Stimulated activated memory B cell treated with anti-CD40 and anti-IgM and Interleukin-4, amounts not matched to agents 10 μg/mL and 1 μg/mL and 100 μg/mL, for 72 hours (primary cell): Measurements from ENCODE around the gene WWC1.
"Not testable (repeated sequence)": the region's sequence is repeated elsewhere in the genome, so short reads cannot be mapped to it uniquely, and the experiment has no call there.

Source experiments
- ATAC-seq: fragments of 150-1000 bp; cut with Tn5 transposase; 2 replicates; pipeline ENCODE4 v1.10.0; 2021
- H3K27ac Mint-ChIP-seq: one replicate; pipeline ENCODE4 v1.8.0; 2022; ENCODE audit warnings: mild to moderate bottlenecking, mixed read lengths
- H3K27me3 Mint-ChIP-seq: one replicate; pipeline ENCODE4 v1.8.0; 2022; ENCODE audit warnings: mixed read lengths
- H3K36me3 Mint-ChIP-seq: one replicate; pipeline ENCODE4 v1.8.0; 2022; ENCODE audit warnings: mixed read lengths
- H3K4me1 Mint-ChIP-seq: one replicate; pipeline ENCODE4 v1.8.0; 2022; ENCODE audit warnings: mixed read lengths
- H3K4me3 Mint-ChIP-seq: one replicate; pipeline ENCODE4 v1.8.0; 2022; ENCODE audit warnings: mild to moderate bottlenecking, moderate library complexity, mixed read lengths
- H3K9me3 Mint-ChIP-seq: one replicate; pipeline ENCODE4 v1.8.0; 2022; ENCODE audit warnings: mixed read lengths

WWC1 gene

GRCh38 chr5:168327994-168328393, 36.5 kb downstream of the WWC1 start:
- Mint-ChIP-seq H3K27me3 (peaks cover 15% of the 10 kb centered on the region), H3K9me3 (no peaks in the 10 kb centered on the region), H3K27ac (no peak overlapping the region), H3K4me1 (peaks cover 7% of the 10 kb centered on the region), H3K36me3 (no peaks in the 10 kb centered on the region), H3K4me3 (no peak overlapping the region)
- no peak for ATAC-seq

GRCh38 chr5:168328814-168329213, 37.4 kb downstream of the WWC1 start:
- Mint-ChIP-seq H3K4me3 (no peak overlapping the region), H3K4me1 (peaks cover 7% of the 10 kb centered on the region), H3K27me3 (peaks cover 15% of the 10 kb centered on the region), H3K36me3 (no peaks in the 10 kb centered on the region), H3K9me3 (no peaks in the 10 kb centered on the region), H3K27ac (no peak overlapping the region)
- peak; percentile 32 for ATAC-seq

- H3K4me3 Mint-ChIP-seq, result no peak overlapping the region
- no peak for ATAC-seq
- H3K9me3 Mint-ChIP-seq, result no peaks in the 10 kb centered on the region
- peaks cover 15% of the 10 kb centered on the region for H3K27me3 Mint-ChIP-seq
- H3K36me3 Mint-ChIP-seq, result no peaks in the 10 kb centered on the region
- no peak overlapping the region for H3K27ac Mint-ChIP-seq
- H3K4me1 Mint-ChIP-seq, result peaks cover 7% of the 10 kb centered on the region
Observed at GRCh38 chr5:168329302-168329701, 37.9 kb downstream of the WWC1 start.

GRCh38 chr5:168332042-168332441, 40.6 kb downstream of the WWC1 start:
- no peaks in the 10 kb centered on the region for H3K36me3 Mint-ChIP-seq
- H3K4me3 Mint-ChIP-seq, result no peak overlapping the region
- peaks cover 7% of the 10 kb centered on the region for H3K4me1 Mint-ChIP-seq
- peaks cover 15% of the 10 kb centered on the region for H3K27me3 Mint-ChIP-seq
- no peaks in the 10 kb centered on the region for H3K9me3 Mint-ChIP-seq
- ATAC-seq, result no peak
- H3K27ac Mint-ChIP-seq, result no peak overlapping the region

- Mint-ChIP-seq H3K9me3 (no peaks in the 10 kb centered on the region), H3K27ac (no peak overlapping the region), H3K27me3 (peaks cover 6% of the 10 kb centered on the region), H3K4me1 (no peaks in the 10 kb centered on the region), H3K36me3 (no peaks in the 10 kb centered on the region), H3K4me3 (no peak overlapping the region)
- ATAC-seq, result no peak
Observed at GRCh38 chr5:168334280-168334679, 42.8 kb downstream of the WWC1 start.

- Mint-ChIP-seq H3K4me1 (no peaks in the 10 kb centered on the region), H3K27me3 (peaks cover 2% of the 10 kb centered on the region)
Observed at GRCh38 chr5:168334695-168335094, 43.2 kb downstream of the WWC1 start.

GRCh38 chr5:168337361-168337760, 45.9 kb downstream of the WWC1 start:
- Mint-ChIP-seq H3K27ac (no peak overlapping the region), H3K4me1 (no peaks in the 10 kb centered on the region), H3K27me3 (no peaks in the 10 kb centered on the region), H3K36me3 (no peaks in the 10 kb centered on the region), H3K9me3 (peaks cover 3% of the 10 kb centered on the region), H3K4me3 (no peak overlapping the region)
- no peak for ATAC-seq

More at GRCh38 chr5:168334695-168335094, 43.2 kb downstream of the WWC1 start:
- ATAC-seq, result no peak
- Mint-ChIP-seq H3K9me3 (no peaks in the 10 kb centered on the region), H3K4me3 (no peak overlapping the region), H3K27ac (no peak overlapping the region), H3K36me3 (no peaks in the 10 kb centered on the region)

GRCh38 chr5:168339109-168339771, 47.8 kb downstream of the WWC1 start:
- ATAC-seq, result no peak
- H3K27ac Mint-ChIP-seq, result no peak overlapping the region
- no peaks in the 10 kb centered on the region for H3K36me3 Mint-ChIP-seq
- no peak overlapping the region for H3K4me3 Mint-ChIP-seq
- H3K9me3 Mint-ChIP-seq, result peaks cover 3% of the 10 kb centered on the region
- no peaks in the 10 kb centered on the region for H3K27me3 Mint-ChIP-seq
- H3K4me1 Mint-ChIP-seq, result no peaks in the 10 kb centered on the region

GRCh38 chr5:168339772-168340140, 48.3 kb downstream of the WWC1 start:
- H3K4me1 Mint-ChIP-seq, H3K27ac Mint-ChIP-seq, H3K4me3 Mint-ChIP-seq, H3K27me3 Mint-ChIP-seq, H3K36me3 Mint-ChIP-seq, H3K9me3 Mint-ChIP-seq, ATAC-seq: not testable (repeated sequence)

GRCh38 chr5:168340487-168340886, 49.0 kb downstream of the WWC1 start:
- Mint-ChIP-seq H3K9me3 (peaks cover 3% of the 10 kb centered on the region), H3K27ac (no peak overlapping the region), H3K4me3 (no peak overlapping the region), H3K36me3 (no peaks in the 10 kb centered on the region), H3K4me1 (no peaks in the 10 kb centered on the region), H3K27me3 (no peaks in the 10 kb centered on the region)
- no peak for ATAC-seq

- H3K9me3 Mint-ChIP-seq, result peaks cover 3% of the 10 kb centered on the region
- no peaks in the 10 kb centered on the region for H3K4me1 Mint-ChIP-seq
- ATAC-seq, result no peak
- H3K27ac Mint-ChIP-seq, result no peak overlapping the region
- no peaks in the 10 kb centered on the region for H3K36me3 Mint-ChIP-seq
- no peaks in the 10 kb centered on the region for H3K27me3 Mint-ChIP-seq
- H3K4me3 Mint-ChIP-seq, result no peak overlapping the region
Observed at GRCh38 chr5:168341178-168341577, 49.7 kb downstream of the WWC1 start.

- peaks cover 3% of the 10 kb centered on the region for H3K9me3 Mint-ChIP-seq
- H3K36me3 Mint-ChIP-seq, result no peaks in the 10 kb centered on the region
- no peaks in the 10 kb centered on the region for H3K27me3 Mint-ChIP-seq
Observed at GRCh38 chr5:168342151-168342825, 50.8 kb downstream of the WWC1 start.

GRCh38 chr5:168342985-168343384, 51.5 kb downstream of the WWC1 start:
- no peak overlapping the region for H3K27ac Mint-ChIP-seq
- H3K9me3 Mint-ChIP-seq, result peaks cover 3% of the 10 kb centered on the region
- H3K4me3 Mint-ChIP-seq, result no peak overlapping the region
- no peaks in the 10 kb centered on the region for H3K36me3 Mint-ChIP-seq
- ATAC-seq, result no peak
- no peaks in the 10 kb centered on the region for H3K27me3 Mint-ChIP-seq
- no peaks in the 10 kb centered on the region for H3K4me1 Mint-ChIP-seq

More at GRCh38 chr5:168342151-168342825, 50.8 kb downstream of the WWC1 start:
- H3K4me3 Mint-ChIP-seq, result no peak overlapping the region
- no peak overlapping the region for H3K27ac Mint-ChIP-seq
- peak; percentile 22 for ATAC-seq
- H3K4me1 Mint-ChIP-seq, result no peaks in the 10 kb centered on the region

- no peak for ATAC-seq
- no peaks in the 10 kb centered on the region for H3K36me3 Mint-ChIP-seq
- H3K9me3 Mint-ChIP-seq, result no peaks in the 10 kb centered on the region
- H3K4me3 Mint-ChIP-seq, result no peak overlapping the region
- H3K27me3 Mint-ChIP-seq, result no peaks in the 10 kb centered on the region
- no peak overlapping the region for H3K27ac Mint-ChIP-seq
- H3K4me1 Mint-ChIP-seq, result no peaks in the 10 kb centered on the region
Observed at GRCh38 chr5:168346417-168346816, 55.0 kb downstream of the WWC1 start.

GRCh38 chr5:168347368-168348083, 56.1 kb downstream of the WWC1 start:
- ATAC-seq, result no peak
- no peaks in the 10 kb centered on the region for H3K36me3 Mint-ChIP-seq
- H3K27me3 Mint-ChIP-seq, result no peaks in the 10 kb centered on the region
- H3K4me3 Mint-ChIP-seq, result no peak overlapping the region
- H3K4me1 Mint-ChIP-seq, result no peaks in the 10 kb centered on the region
- no peaks in the 10 kb centered on the region for H3K9me3 Mint-ChIP-seq
- H3K27ac Mint-ChIP-seq, result no peak overlapping the region

GRCh38 chr5:168348084-168348414, 56.6 kb downstream of the WWC1 start:
- H3K36me3 Mint-ChIP-seq, result no peaks in the 10 kb centered on the region
- H3K9me3 Mint-ChIP-seq, result no peaks in the 10 kb centered on the region
- no peaks in the 10 kb centered on the region for H3K27me3 Mint-ChIP-seq
- no peak overlapping the region for H3K27ac Mint-ChIP-seq
- no peaks in the 10 kb centered on the region for H3K4me1 Mint-ChIP-seq
- no peak overlapping the region for H3K4me3 Mint-ChIP-seq
- no peak for ATAC-seq
